HK-2 (cell line): Measurements from ENCODE around the gene DISC1.
"Not testable (repeated sequence)": the region's sequence is repeated elsewhere in the genome, so short reads cannot be mapped to it uniquely, and the experiment has no call there.

Source experiments
- DNase-seq: peaks from one replicate; pipeline ENCODE4 v3.0.0-alpha.2; 2018; ENCODE audit not compliant: unreplicated experiment

DISC1 gene

DNA sequence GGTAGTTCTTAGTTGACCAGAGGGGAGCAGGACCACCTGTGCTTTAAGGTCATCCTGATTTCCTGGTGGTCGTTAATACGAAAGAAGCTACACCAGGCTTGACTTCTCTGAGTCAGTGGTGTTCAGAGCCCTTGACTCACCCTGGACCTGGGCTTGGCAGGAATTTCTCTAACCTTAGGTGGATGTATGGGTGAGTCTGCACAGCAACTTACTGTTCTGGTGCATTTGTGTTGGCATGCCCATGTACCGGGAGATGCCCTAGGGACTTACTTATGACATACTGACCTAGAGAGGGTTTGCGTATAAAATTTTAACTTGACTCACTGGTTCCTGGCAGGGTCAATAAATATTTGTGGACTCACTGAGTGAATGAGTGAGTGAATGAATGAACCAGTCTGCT lies 304.6 kb downstream of the DISC1 start:
- DNase-seq: no peak

DNA sequence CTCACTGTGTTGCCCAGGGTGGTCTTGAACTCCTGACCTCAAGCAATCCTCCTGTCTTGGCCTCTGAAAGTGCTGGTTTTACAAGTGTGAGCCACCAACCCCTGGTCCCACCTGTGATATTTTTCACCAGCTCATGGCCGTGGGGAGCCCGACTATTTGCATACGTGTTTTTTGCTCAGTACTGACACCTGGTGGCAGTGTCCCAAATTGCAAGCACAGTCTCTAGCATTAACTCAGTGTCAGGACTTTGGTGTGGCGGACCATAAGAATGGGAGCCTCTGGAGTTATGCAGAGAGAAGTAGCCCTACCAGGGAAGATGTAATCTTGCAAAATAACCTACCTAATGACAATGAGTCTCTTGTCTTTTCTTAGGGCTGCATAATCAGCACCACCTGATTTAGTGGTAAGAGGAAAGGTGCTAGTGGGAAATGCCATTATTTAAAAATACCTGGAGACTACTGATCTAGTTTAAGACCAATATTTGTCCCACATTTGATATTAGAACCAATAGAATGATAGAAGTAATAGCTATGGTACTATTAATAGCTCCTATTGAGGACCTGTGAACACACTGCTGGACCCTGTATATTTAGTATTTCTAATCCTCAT lies 305.4 kb downstream of the DISC1 start:
- DNase-seq: peak; percentile 51

DNA sequence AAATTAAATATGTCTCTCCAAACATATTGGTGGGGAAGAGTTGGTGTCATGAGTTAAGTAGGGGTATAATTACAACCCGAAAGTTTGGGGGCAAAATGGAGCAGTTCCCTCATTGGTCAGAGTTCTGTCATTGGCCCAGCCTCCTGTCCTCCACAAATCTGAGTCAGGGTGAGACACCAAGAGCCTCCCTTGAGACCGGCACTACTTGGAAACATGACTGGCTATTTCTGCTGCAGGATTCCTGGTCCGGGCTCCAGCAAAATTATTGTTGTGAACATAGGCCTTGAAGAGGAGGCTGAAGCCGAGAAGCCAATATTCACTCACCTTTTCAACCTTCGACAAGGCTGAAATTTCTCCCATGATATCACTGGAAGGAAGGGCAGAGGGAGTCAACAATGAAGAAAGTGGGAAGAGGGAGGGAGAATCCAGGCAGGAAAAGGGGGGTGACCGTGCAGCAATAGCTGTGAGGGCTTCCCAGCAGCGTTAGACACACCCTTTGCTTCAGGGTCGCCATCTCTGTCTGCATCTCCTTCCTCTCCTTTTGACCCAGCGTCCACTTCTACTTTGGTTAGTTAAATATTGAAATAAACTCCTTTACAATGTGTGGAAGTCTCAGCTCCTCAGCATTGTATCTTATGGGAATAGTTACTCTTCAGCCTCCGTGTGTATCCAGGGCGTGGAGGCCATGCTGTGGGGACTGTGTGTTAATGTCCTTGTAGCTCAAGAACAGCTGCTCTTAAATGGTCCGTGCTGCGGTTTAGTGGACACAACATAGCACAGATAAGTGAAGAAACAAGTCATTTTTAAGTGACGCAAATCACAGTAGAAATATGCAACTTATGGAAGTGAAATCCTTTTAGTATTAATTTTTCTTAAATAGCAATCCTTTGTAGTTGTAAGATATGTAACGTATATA lies 307.4 kb downstream of the DISC1 start:
- no peak for DNase-seq

DNA sequence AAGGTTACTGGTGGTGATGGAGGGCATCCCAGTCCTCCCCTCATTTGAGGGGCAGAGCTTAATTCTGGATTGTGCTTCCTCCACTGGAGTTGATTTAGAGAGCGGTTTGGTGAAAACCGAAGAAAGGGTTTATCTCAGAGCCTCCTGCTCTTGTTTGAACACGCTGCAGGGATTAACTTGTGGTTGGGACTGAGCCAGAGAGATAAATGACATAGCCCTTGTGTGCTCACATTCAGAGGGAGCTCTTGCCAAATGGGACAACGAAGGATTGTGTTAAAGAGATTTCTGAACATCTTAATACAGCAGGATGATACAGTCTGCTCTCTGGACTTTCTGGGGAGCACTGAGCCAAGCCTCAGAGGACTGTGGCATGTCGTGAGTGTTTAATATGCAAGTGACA lies 308.2 kb downstream of the DISC1 start:
- DNase-seq: no peak

DNA sequence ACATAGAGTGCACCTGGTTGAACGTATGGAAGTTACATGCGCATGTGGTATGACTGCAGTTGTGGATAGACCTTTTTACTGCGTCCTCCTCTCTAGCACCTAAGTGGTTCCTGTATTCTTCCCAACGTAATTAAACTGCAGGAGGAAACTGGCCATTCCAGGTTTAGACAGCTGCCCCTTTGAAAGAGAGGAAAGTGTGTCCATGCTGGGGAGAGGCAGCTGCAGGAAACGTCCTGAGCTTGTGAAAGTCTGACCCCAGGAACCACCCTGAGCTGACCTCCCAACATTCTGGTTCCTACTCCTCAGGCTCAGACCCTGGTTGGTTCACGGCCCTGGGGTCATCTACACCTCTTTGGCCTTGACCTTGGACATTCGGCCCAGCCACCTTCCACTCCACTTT lies 309.3 kb downstream of the DISC1 start:
- no peak for DNase-seq

DNA sequence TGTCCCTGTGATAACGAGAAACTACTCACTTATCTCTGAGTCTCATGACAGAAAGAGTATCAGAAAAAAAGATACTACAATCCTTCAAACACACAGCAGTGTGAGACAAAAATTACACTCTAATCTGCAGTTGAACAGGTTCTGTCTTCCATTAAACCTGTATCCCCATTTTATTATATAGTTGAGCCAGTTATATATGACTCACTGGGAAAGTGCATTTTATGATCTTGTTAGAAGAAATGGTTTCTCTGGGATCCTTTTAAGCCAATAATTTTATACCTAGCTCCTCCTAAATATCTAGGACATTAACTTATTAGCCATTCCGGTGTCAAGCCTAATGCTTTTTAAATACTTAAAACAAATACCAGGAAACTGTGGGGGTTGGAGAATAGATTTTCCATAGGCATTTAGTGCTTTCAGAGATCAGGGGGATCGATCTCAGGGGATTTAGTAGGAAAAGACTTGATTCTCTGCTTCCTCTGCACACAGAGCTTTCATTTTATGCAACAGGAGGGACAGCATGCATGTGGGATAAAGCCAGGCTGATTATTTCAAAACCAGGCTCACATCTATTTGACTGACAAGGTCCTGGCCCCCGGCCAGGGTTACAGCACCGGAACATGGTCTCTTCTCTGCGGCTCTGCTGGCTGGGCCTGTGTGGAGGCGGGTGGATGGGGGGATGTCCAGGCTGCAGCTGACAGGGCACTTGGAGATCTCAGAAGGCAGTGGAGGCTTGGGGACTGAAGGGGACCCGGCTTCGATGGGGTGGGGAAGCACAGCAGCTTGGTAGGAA lies 310.6 kb downstream of the DISC1 start:
- DNase-seq: no peak

DNA sequence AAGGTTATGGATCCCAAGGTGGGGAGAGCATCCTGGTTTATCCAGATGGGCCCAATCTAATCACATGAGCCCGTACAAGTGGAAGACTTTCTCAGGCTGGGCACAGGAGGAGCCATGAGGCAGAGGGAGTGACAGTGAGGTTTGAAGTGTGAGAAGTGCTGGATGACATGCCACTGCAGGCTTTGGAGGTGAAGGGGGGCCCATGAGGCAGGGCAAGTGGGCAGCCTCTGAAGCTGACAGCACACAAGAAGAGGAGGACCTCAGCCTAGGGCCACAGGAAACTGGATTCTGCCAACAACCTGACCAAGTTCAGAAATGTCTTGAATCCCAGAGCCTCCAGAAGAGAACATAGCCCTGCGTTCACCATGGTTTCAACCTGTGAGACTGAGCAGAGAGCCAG lies 311.6 kb downstream of the DISC1 start:
- no peak for DNase-seq

DNA sequence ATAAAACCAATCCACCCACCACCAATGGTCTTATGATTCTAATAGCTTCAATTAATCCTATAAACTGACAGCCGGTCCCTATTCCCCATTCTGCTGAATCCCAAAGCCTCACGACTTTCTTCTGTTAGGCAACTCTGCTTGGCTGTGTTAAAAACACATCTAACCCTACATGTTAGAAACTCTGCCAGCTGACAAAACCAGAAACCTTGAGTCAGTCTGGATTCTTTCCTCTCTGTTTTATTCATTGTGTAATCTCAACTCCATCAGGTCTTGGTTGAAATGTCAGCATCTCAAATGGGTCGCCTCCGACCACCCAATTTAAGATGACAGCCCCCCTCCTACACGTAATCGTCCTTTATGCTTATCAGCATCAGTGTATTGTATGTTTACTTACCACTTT lies 312.1 kb downstream of the DISC1 start:
- no peak for DNase-seq

DNA sequence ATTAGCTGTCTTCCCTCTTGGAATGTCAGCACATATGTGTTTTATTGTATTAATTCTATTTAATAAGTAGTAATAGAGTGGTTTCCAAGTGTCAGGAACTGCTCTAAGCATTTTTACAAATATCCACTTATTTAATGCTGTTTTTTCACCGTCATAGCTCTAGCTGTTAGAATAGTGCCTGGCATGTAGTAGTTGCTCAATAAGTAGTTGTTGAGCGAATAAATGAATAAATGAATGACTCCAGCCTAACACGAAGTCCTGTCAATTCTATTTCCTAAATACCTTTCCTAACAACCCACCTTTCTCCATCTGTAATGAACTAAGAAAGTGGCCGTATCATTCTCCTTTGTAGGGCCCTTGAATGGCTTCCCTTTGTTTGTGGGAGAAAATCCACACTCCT lies 312.5 kb downstream of the DISC1 start:
- no peak for DNase-seq

DNA sequence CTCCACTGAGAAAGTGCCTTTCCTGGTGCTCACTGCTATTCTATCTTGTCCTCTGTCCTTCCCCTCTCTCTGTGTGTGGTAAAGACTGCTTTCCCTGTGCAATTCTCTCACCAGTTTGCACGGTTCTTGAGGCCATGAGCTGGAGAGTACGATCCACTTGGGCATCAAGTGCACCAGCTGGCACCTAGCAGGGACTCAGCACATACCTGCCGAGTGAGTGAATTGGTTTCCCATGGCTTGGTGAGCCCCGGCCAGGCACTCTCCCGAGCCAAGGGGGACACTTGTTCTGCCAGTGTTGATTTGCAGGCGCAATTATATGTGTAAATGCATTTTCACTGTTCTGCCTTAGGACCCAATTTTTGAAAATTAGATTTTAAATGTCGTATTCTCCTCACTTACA lies 313.5 kb downstream of the DISC1 start:
- DNase-seq: no peak

DNA sequence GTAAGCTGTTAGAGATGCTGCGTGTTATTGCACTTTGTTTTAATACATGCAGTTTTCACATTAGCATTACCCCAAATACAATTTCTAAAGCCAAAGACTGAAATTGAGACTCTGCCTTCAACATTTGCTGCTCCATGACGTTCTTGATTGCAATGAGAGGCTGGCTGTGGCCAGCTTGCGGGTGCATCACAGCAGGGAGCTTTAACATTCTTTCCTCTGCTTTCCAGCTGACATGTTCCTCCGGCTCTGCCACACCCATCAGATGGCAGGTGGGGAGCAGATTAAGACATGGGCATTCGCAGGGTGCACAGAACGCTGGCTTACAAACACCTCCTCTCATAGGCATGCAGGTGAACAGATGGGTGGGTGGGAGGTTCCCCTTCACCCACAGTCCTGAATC lies 314.1 kb downstream of the DISC1 start:
- no peak for DNase-seq

DNA sequence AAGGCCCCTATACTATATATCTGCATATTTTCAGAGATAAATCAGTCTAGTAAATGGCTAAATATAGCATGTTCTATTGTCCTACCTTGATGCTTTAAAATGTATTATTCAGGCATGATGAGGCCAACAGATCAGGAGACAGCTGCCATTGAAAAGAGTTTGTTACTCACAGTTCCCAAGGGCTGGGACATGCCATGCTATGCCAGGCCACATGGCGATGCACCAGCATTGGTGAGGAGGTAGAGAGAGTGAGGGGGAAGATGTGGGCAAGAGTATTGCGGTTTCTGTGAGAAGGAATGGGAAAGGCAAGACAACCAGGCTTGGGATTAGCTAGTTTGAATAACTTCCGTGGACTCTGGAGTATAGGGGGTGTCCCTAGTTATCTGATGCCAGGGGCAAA lies 316.5 kb downstream of the DISC1 start:
- DNase-seq: no peak

DNA sequence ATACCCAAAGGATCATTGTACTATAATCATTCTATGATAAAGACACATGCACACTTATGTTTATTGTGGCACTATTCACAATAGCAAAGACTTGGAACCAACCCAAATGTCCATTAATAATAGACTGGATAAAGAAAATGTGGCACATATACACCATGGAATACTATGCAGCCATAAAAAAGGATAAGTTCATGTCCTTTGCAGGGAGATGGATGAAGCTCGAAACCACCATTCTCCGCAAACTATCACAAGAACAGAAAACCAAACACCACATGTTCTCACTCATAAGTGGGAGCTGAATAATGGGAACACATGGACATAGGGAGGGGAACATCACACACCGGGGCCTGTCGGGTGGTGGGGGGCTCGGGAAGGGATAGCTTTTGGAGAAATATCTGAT lies 321.5 kb downstream of the DISC1 start:
- DNase-seq: not testable (repeated sequence)

DNA sequence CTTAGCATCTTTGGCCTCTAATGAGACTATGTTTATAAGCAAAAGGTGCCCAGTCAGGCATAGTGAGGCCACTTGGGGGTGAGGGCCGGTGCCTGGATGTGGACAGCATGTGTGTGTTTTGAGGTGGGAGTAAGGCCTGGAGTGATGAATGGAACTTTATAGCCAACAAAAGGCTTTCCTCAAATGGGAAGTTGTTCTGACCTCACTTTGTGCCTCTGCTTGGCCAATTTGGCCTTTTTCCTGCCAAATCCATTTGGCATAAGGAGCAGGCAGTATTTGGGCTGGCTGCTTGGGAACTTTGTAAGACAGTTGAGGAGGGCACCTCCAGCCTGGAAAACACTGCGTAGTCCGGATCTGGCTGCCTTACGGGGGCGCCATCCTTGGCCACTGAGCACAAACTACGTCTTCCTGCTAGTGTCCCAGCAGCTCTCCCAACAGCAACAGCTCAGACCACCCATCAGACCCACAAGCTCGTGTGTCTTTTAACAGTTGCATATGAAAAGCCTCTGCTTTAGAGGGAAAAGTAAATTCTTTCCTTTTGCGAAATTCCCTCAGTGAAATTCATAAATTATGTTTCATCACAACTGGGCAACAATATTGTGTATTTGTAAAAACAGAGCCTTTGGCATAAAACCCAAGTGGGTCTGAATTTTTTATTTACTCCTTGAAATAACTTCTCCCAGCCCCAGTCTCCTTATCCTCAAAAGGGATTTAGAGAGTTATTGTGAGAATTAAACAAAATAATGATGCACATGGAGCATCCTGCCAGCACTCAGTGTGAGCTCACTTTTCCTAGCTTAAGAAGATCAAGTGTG lies 322.9 kb downstream of the DISC1 start:
- no peak for DNase-seq

DNA sequence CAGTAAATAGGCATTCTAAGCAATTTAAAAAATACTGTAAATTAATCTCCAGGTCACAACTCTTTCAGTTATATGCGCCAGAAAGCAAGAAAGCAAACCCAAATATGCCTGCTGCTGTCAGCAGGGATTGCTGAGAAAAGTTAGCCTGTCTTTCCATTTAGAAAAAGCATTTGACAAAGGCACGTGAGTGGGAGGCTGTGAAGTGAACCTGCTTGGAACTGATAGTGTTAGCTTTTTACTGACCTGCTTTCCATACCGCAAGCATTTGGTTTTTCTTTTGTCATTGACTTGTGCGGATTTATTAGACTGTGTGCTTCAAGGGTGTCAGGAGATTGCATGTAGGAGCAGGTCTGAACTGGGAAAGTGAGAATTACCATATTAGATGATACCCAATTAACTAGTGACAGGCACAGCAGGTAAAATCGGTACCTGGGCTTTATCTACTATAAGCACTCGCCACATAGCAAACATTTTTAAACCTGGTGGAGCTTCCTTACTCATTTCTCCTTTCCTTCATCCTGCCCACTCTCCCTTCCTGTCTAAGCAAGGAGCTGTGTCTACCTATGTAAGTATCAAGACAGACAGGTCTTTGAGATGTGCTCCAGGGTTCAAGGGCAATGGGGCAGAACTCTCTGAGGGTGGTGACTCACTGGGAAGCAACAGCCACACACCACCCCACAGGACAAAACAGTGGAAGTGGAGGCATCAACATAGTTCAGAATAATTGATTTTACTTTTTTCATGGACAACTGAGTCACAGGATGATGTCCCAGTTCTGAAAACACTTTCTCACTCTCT lies 323.9 kb downstream of the DISC1 start:
- DNase-seq: no peak

DNA sequence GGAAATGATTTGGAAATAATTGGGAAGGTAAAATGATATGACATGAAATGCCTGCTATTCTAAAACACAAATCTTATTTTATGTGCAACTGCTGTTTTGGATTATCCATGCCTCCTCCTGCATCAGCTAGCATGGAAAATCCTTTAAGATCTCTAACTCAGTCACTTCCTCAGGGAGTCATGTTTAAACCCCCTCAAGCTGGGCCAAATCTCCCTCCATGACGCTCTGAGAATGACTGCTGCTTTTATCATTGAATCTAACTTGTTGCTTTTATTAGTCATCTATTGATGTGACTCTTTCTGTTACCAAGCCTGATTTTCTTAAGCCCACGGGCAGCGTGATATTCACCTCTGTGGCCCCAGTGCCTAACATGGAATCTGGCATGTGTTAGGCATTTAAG lies 324.8 kb downstream of the DISC1 start:
- DNase-seq: no peak

DNA sequence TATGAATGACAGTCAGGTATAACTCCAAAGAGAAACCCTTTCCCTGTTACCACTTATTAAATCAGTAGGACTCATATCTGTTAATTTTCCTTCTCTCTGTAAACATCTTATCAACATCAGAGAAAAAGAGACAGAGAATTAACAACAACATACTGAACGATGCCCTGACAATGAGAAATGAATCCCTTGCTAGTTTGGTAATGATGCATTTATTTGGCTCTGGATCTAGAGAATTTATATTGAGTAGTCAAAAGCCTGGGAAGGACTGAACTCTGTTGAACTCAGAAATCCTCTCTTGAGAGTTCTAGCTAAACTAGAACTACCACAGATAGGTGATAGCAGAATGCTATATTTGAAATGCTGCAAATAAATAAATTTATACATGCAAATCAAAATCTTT lies 325.6 kb downstream of the DISC1 start:
- no peak for DNase-seq

DNA sequence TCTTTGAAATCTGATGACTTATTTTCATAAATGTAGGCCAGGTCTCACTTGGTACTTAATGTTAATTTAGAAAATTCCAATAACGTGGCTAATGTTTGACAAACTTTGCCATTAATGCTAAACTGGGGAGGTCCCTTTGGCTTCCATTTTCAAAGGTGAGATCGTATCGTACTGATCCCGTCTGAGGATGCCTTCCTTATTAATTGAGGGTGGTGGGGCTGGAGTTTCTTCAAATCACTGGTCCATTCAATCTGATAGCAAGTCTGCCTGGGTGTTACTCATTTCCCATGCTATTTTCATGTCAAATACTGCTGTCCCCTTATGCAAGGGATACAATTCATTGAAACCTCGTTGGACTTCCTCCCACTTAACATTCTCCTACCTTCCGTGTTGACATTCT lies 327.1 kb downstream of the DISC1 start:
- no peak for DNase-seq

DNA sequence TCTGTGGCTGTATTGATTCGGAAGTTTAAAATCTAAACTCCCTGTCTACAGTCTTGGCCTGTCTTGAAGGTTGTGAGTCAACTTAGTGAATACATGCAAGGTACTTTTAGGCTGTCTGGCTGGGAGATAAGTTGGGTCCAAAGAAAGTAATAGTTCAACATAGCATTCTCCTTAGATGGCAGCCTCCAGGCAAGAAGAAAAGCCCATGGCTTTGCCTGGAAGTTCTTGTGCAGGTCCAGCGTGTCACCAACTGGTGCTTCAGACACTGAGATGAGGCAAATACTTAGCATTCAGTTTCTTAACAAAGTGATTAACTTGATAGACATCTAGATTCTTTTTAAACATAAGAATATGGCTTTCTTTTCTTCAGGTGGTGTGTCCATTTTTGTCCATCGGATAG lies 328.2 kb downstream of the DISC1 start:
- no peak for DNase-seq

DNA sequence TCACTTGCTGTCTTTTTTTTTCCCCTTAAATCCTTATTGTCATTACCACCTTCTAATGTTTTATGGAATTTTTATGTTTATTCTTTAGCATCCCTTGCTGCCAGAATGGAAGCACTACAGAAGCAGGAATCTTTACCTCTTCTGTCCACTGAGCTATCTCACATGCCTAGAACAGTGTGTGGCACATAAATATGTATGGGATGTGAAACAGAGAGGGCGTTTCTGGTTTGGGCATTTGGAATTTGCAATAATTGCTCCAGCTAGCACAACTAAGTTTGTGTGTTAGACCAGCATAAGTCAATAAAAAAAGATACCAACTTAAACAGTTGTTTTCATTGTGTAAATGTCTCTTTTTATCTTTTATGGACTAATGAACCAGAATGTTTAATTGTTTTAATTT lies 330.8 kb downstream of the DISC1 start:
- DNase-seq: no peak

DNA sequence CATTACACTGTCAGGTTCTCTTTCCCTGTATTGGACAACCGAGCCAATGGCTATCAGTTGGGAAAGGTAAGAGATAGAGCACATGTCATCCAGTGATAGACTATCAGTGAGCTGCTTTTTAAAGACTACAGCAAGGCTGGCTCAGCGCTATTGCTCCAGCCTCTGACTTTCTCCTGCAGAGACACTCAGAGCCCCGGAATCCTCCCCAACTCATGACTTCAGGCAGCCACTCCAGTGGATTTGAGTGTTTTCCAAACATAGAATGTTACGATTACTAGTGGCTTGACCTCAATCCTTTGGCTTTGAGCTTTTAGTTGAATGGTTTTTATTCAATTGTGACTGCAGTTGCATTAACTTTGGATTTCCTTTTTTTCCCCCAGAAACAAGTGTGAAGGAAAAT lies 331.9 kb downstream of the DISC1 start:
- no peak for DNase-seq
